Natural killer cell (primary cell): ENCODE measurements around the gene IL17C. TPM values are rescaled to one million over a fixed set of nuclear protein-coding genes. Genes with fewer than 3 reads are reported as not detected.

Experiments
- ATAC-seq, 3 donors: fragments of 150-1000 bp in 2 of 3; fragments of 200-7000 bp in 1 of 3; cut with Tn5 transposase; 1 replicate in 1 of 3; 2 replicates in 2 of 3; pipeline ENCODE4 v1.10.0; 2021; ENCODE audit warnings: mild to moderate bottlenecking in 2 of 3, moderate library complexity in 2 of 3
- DNase-seq, 2 donors: peaks; one replicate each; pipeline versions ENCODE4 v3.0.0 to v3.0.0-alpha.2; 2013 to 2021; ENCODE audit warnings: mixed read lengths in 1 of 2
- H3K27ac ChIP-seq: one replicate; pipeline ENCODE4 v1.5.1; 2013; ENCODE audit warnings: mild to moderate bottlenecking, low read length
- H3K27me3 ChIP-seq: one replicate; pipeline ENCODE4 v1.6.1; 2013; ENCODE audit warnings: low read length; ENCODE audit not compliant: control insufficient read depth, insufficient read depth
- H3K36me3 ChIP-seq: one replicate; pipeline ENCODE4 v1.6.1; 2013; ENCODE audit warnings: low read length; ENCODE audit not compliant: control insufficient read depth, insufficient read depth
- H3K4me1 ChIP-seq: one replicate; pipeline ENCODE4 v1.6.1; 2013; ENCODE audit warnings: low read length; ENCODE audit not compliant: control insufficient read depth, insufficient read depth
- H3K4me3 ChIP-seq: one replicate; pipeline ENCODE4 v1.5.1; 2013; ENCODE audit warnings: low read length
- H3K9me3 ChIP-seq: one replicate; pipeline ENCODE4 v1.6.1; 2013; ENCODE audit warnings: low read length; ENCODE audit not compliant: control insufficient read depth, insufficient read depth
- H3K27ac Mint-ChIP-seq, 2 donors: one replicate each; pipeline ENCODE4 v1.8.0; 2022; ENCODE audit warnings: mild to moderate bottlenecking in 2 of 2, mixed read lengths in 2 of 2, moderate library complexity in 1 of 2
- H3K27me3 Mint-ChIP-seq, 2 donors: one replicate each; pipeline ENCODE4 v1.8.0; 2022; ENCODE audit warnings: low read depth in 2 of 2, mixed read lengths in 2 of 2
- H3K36me3 Mint-ChIP-seq: one replicate; pipeline ENCODE4 v1.8.0; 2022; ENCODE audit warnings: mixed read lengths
- H3K4me1 Mint-ChIP-seq, 2 donors: one replicate each; pipeline ENCODE4 v1.8.0; 2022; ENCODE audit warnings: mixed read lengths in 2 of 2
- H3K4me3 Mint-ChIP-seq: one replicate; pipeline ENCODE4 v1.8.0; 2022; ENCODE audit warnings: mild to moderate bottlenecking, moderate library complexity, mixed read lengths
- H3K9me3 Mint-ChIP-seq, 2 donors: one replicate each; pipeline ENCODE4 v1.8.0; 2022; ENCODE audit warnings: mixed read lengths in 2 of 2
- WGBS: methylation state at CpG from one replicate; pipeline ENCODE4 v1.1.7; 2013; ENCODE audit warnings: missing lambda C conversion rate; ENCODE audit not compliant: insufficient coverage; 5-methylcytosine and 5-hydroxymethylcytosine counted together
- intact Hi-C: fragments of 100-400 bp; cut with micrococcal nuclease; formaldehyde crosslinking; loops from one replicate; pipeline ENCODE4 v1.14.2; 2022
- total RNA-seq, 4 donors: library from RNA; stranded (reverse); fragments of 120-200 nt in 1 of 4; gene quantifications; one replicate each; pipeline versions ENCODE4 v1.2.3 to v1.2.4, GENCODE V29; 2013 to 2022
- TF ChIP-seq, protein P1 (sequence below): fragments of 200-600 bp; IDR thresholded peaks from one replicate; pipeline ENCODE4 v1.8.0; 2022; ENCODE audit warnings: antibody characterized with exemption

The IL17C gene
- total RNA-seq, 3 donors from 2014 or later (not counting 1 experiment from before 2014, with no cell fraction given): 0.61 to 3.0 (median 1.2) TPM

DNA sequence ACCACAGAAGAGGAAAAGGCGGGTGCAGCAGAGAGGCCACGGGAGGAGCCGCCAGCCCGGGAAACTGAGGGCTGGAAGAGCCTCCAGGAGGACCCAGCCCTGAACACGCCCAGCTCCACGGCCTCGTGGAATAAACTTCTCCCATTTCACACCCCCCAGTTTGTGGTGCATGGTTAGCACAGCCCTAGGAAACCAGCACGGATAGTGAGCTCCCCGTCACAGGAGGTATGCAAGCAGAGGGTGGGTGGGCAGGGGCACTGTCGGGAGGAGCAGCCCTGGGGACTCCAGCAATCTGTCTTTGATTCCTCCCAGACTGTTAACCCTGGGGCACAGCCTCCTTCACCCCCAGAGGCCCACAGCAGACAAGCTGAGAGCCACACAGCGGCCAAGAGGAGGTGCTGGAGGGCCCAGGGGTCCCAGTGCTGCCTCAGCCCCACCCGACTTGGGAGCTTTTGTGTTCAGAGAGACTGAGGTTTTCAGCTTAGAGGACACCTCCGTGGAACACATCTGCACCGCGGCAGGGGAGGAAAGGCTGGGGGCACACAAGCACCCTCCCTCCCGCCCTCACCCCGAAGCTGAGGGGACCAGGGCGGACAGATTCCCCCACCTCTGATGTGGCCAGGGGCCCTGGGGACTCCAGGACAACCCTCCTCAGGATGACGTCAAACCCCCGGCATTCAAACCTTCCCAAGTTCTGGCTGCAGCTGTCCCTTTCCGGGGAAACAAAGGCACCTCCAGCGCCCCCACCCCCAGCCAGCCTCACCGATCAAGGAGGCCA lies 1.7 kb upstream of the IL17C start:
- ATAC-seq (peak; percentile 9 to 14 (median 10)), DNase-seq (no peak)
- Mint-ChIP-seq H3K27ac (peak overlapping the region; percentile 90 to 96), H3K4me1 (peaks cover 29 to 61% of the 10 kb centered on the region in 2 donors), H3K9me3 (peaks cover 0 to 3% of the 10 kb centered on the region in 2 donors), H3K27me3 (peaks cover 0 to 3% of the 10 kb centered on the region in 2 donors), H3K36me3 (no peaks in the 10 kb centered on the region), H3K4me3 (peak overlapping the region; percentile 73)
- H3K9me3 ChIP-seq: peaks cover 10% of the 10 kb centered on the region
- no peak overlapping the region for H3K4me3 ChIP-seq
- peak overlapping the region; percentile 88 for H3K27ac ChIP-seq
- WGBS: 50% methylated on average over 18 of the region's 23 CpGs
- peaks cover 7% of the 10 kb centered on the region for H3K36me3 ChIP-seq
- peaks cover 84% of the 10 kb centered on the region for H3K4me1 ChIP-seq
- intact Hi-C loops: loop anchor here (1.0 to 10.0 kb wide), 6 partner anchors 15 to 179 kb away; partner anchors contain the start of genes CYBA, SNAI3 and ZC3H18
- H3K27me3 ChIP-seq: no peaks in the 10 kb centered on the region
- TF ChIP-seq, protein P1, sequence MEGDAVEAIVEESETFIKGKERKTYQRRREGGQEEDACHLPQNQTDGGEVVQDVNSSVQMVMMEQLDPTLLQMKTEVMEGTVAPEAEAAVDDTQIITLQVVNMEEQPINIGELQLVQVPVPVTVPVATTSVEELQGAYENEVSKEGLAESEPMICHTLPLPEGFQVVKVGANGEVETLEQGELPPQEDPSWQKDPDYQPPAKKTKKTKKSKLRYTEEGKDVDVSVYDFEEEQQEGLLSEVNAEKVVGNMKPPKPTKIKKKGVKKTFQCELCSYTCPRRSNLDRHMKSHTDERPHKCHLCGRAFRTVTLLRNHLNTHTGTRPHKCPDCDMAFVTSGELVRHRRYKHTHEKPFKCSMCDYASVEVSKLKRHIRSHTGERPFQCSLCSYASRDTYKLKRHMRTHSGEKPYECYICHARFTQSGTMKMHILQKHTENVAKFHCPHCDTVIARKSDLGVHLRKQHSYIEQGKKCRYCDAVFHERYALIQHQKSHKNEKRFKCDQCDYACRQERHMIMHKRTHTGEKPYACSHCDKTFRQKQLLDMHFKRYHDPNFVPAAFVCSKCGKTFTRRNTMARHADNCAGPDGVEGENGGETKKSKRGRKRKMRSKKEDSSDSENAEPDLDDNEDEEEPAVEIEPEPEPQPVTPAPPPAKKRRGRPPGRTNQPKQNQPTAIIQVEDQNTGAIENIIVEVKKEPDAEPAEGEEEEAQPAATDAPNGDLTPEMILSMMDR: no peak

DNA sequence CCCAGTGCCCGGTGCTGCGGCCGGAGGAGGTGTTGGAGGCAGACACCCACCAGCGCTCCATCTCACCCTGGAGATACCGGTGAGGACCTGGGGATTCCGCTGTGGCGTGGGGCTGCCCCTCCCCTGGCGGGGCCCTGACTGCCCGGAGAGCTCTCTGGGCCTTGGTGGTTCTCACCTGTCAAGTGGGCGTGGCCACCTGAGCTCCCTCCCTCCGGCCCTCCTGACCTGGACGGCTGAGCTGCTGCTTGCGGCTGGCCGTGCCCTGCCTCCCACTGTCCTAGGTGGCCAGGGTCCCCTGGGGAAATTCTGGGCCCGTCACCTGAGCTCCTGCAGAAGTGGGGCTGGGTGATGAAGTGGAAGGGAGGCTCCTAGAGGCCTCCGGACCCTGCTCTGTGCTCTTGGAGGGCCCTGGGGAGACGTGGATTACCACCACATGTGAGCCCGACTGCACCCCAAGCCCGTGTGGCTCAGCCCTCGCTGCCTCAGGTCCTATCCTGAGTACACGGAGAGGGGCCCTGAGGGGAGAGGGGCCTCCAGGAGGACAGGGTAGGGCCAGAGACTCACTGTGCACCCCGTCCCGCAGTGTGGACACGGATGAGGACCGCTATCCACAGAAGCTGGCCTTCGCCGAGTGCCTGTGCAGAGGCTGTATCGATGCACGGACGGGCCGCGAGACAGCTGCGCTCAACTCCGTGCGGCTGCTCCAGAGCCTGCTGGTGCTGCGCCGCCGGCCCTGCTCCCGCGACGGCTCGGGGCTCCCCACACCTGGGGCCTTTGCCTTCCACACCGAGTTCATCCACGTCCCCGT lies 1.1 kb downstream of the IL17C start:
- peak in 1 of 3 donors; percentile 7 for ATAC-seq
- H3K36me3 ChIP-seq: peaks cover 17% of the 10 kb centered on the region
- Mint-ChIP-seq H3K4me3 (peak overlapping the region; percentile 64), H3K4me1 (peaks cover 31 to 67% of the 10 kb centered on the region in 2 donors), H3K27me3 (peaks cover 0 to 3% of the 10 kb centered on the region in 2 donors), H3K9me3 (peaks cover 0 to 3% of the 10 kb centered on the region in 2 donors), H3K27ac (peak overlapping the region; percentile 72 to 90), H3K36me3 (no peaks in the 10 kb centered on the region)
- H3K4me3 ChIP-seq: no peak overlapping the region
- DNase-seq: peak; percentile 37 to 40
- H3K9me3 ChIP-seq: peaks cover 10% of the 10 kb centered on the region
- WGBS: 26% methylated on average over 45 of the region's 45 CpGs
- H3K4me1 ChIP-seq: peaks cover 80% of the 10 kb centered on the region
- intact Hi-C loops: loop anchor here (1.0 to 10.0 kb wide), 5 partner anchors 14 to 182 kb away; partner anchors contain the start of genes SNAI3 and ZC3H18
- TF ChIP-seq, protein P1: no peak
- no peak overlapping the region for H3K27ac ChIP-seq
- no peaks in the 10 kb centered on the region for H3K27me3 ChIP-seq

DNA sequence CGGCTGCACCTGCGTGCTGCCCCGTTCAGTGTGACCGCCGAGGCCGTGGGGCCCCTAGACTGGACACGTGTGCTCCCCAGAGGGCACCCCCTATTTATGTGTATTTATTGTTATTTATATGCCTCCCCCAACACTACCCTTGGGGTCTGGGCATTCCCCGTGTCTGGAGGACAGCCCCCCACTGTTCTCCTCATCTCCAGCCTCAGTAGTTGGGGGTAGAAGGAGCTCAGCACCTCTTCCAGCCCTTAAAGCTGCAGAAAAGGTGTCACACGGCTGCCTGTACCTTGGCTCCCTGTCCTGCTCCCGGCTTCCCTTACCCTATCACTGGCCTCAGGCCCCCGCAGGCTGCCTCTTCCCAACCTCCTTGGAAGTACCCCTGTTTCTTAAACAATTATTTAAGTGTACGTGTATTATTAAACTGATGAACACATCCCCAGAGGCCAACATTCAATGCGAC lies 1.7 kb downstream of the IL17C start:
- peaks cover 79% of the 10 kb centered on the region for H3K4me1 ChIP-seq
- H3K27me3 ChIP-seq: no peaks in the 10 kb centered on the region
- intact Hi-C loops: loop anchor here (1.0 kb wide), 1 partner anchor 13 kb away; no protein-coding TSS in a partner anchor
- H3K36me3 Mint-ChIP-seq: no peaks in the 10 kb centered on the region
- peak overlapping the region; percentile 72 to 84 for H3K27ac Mint-ChIP-seq
- ATAC-seq (no peak), DNase-seq (no peak)
- 38% methylated on average over 8 of the region's 13 CpGs for WGBS
- TF ChIP-seq, protein P1: no peak
- H3K36me3 ChIP-seq: peaks cover 22% of the 10 kb centered on the region
- H3K27ac ChIP-seq: no peak overlapping the region
- H3K9me3 Mint-ChIP-seq: peaks cover 0 to 3% of the 10 kb centered on the region in 2 donors
- peaks cover 38 to 71% of the 10 kb centered on the region in 2 donors for H3K4me1 Mint-ChIP-seq
- peak overlapping the region; percentile 64 for H3K4me3 Mint-ChIP-seq
- H3K9me3 ChIP-seq: peaks cover 10% of the 10 kb centered on the region
- H3K27me3 Mint-ChIP-seq: peaks cover 0 to 3% of the 10 kb centered on the region in 2 donors
- no peak overlapping the region for H3K4me3 ChIP-seq
